BE2C (cell line): Measurements from ENCODE around the gene UTS2R.

Source experiments
- DNase-seq: peaks from one replicate; pipeline ENCODE4 v3.0.0-alpha.2; 2020
- H3K27me3 ChIP-seq: fragments of 250-450 bp; sonication (Bioruptor Pico); 2 replicates; pipeline ENCODE4 v1.5.1; 2020; ENCODE audit warnings: mild to moderate bottlenecking
- H3K36me3 ChIP-seq: fragments of 250-450 bp; sonication (Bioruptor Pico); 2 replicates; pipeline ENCODE4 v1.5.1; 2020; ENCODE audit warnings: mild to moderate bottlenecking
- H3K4me1 ChIP-seq: fragments of 250-450 bp; sonication (Bioruptor Pico); 2 replicates; pipeline ENCODE4 v1.5.1; 2020
- H3K4me3 ChIP-seq: 2 replicates; pipeline ENCODE4 v1.5.1; 2011; ENCODE audit warnings: low read depth, low read length
- H3K9me3 ChIP-seq: fragments of 250-450 bp; sonication (Bioruptor Pico); 2 replicates; pipeline ENCODE4 v1.5.1; 2020
- CTCF ChIP-seq: IDR thresholded peaks from 2 replicates; pipeline ENCODE4 v1.5.1; 2012; ENCODE audit warnings: mild to moderate bottlenecking, low read depth, low read length

The UTS2R gene

GRCh38 chr17:82348866-82349265, 22.7 kb upstream of the UTS2R start:
- Histone ChIP-seq H3K4me3 (no peak overlapping the region), H3K27me3 (no peaks in the 10 kb centered on the region), H3K9me3 (no peaks in the 10 kb centered on the region), H3K4me1 (peaks cover 6% of the 10 kb centered on the region), H3K36me3 (no peaks in the 10 kb centered on the region)
- DNase-seq: no peak
- TF ChIP-seq CTCF: no peak

- Histone ChIP-seq H3K27me3 (no peaks in the 10 kb centered on the region), H3K4me1 (peaks cover 6% of the 10 kb centered on the region), H3K4me3 (no peak overlapping the region), H3K36me3 (no peaks in the 10 kb centered on the region), H3K9me3 (no peaks in the 10 kb centered on the region)
- no peak for TF ChIP-seq CTCF
- no peak for DNase-seq
Measured at GRCh38 chr17:82349287-82349701, 22.3 kb upstream of the UTS2R start.

GRCh38 chr17:82350182-82351030, 21.2 kb upstream of the UTS2R start:
- Histone ChIP-seq H3K4me1 (peaks cover 6% of the 10 kb centered on the region), H3K4me3 (no peak overlapping the region), H3K9me3 (no peaks in the 10 kb centered on the region), H3K36me3 (no peaks in the 10 kb centered on the region), H3K27me3 (no peaks in the 10 kb centered on the region)
- TF ChIP-seq CTCF: no peak
- peak; percentile 28 for DNase-seq

GRCh38 chr17:82351254-82351712, 20.3 kb upstream of the UTS2R start:
- DNase-seq: no peak
- H3K4me3 ChIP-seq: no peak overlapping the region
- no peaks in the 10 kb centered on the region for H3K36me3 ChIP-seq
- no peaks in the 10 kb centered on the region for H3K9me3 ChIP-seq
- TF ChIP-seq CTCF: no peak
- no peaks in the 10 kb centered on the region for H3K27me3 ChIP-seq
- peaks cover 6% of the 10 kb centered on the region for H3K4me1 ChIP-seq

- Histone ChIP-seq H3K27me3 (no peaks in the 10 kb centered on the region), H3K36me3 (no peaks in the 10 kb centered on the region), H3K4me1 (peaks cover 6% of the 10 kb centered on the region), H3K9me3 (no peaks in the 10 kb centered on the region), H3K4me3 (no peak overlapping the region)
- DNase-seq: peak; percentile 92
- peak; percentile 97 for TF ChIP-seq CTCF
Measured at GRCh38 chr17:82351713-82352488, 19.7 kb upstream of the UTS2R start.
